HepG2 (cell line): ENCODE measurements around the gene ATAD3C. TPM values are rescaled to one million over a fixed set of nuclear protein-coding genes. Genes with fewer than 3 reads are reported as not detected.

Experiments
- AHR ChIP-seq: IDR thresholded peaks from 2 replicates; pipeline ENCODE4 v1.6.1; 2018; ENCODE audit warnings: missing genetic modification reagents, missing compliant biosample characterization
- ATF1 ChIP-seq: IDR thresholded peaks from 2 replicates; pipeline ENCODE4 v1.6.1; 2016; ENCODE audit warnings: mild to moderate bottlenecking, control low read depth
- ATF7 ChIP-seq, 2 experiments: fragments of 450-650 bp in 1 of 2; sonication (generic) in 1 of 2; formaldehyde crosslinking in 1 of 2; IDR thresholded peaks; 2 replicates each; pipeline versions ENCODE4 v1.4.0 to v1.6.1; 2016 to 2020; ENCODE audit warnings: antibody characterized with exemption in 1 of 2, mild to moderate bottlenecking in 1 of 2, missing genetic modification reagents in 1 of 2
- FLYWCH1 ChIP-seq: sonication (generic); formaldehyde crosslinking; IDR thresholded peaks from 2 replicates; pipeline ENCODE4 v1.8.1; 2023; ENCODE audit warnings: mild to moderate bottlenecking, missing genetic modification reagents
- GATAD2A ChIP-seq: IDR thresholded peaks from 2 replicates; pipeline ENCODE4 v1.6.1; 2016
- KDM5A ChIP-seq: fragments of 200-600 bp; sonication (generic); IDR thresholded peaks from 2 replicates; pipeline ENCODE4 v1.7.0; 2018; ENCODE audit warnings: antibody characterized with exemption, mild to moderate bottlenecking, low read length, borderline replicate concordance
- MATR3 ChIP-seq: sonication (generic); formaldehyde crosslinking; IDR thresholded peaks from 2 replicates; pipeline ENCODE4 v1.4.0; 2020; ENCODE audit warnings: missing genetic modification reagents
- MTA1 ChIP-seq: sonication (generic); formaldehyde crosslinking; IDR thresholded peaks from 2 replicates; pipeline ENCODE4 v1.4.0; 2020; ENCODE audit warnings: missing genetic modification reagents, mild to moderate bottlenecking, borderline replicate concordance
- NKX3-1 ChIP-seq: sonication (generic); formaldehyde crosslinking; IDR thresholded peaks from 2 replicates; pipeline ENCODE4 v1.5.0; 2020; ENCODE audit warnings: missing genetic modification reagents
- NRL ChIP-seq: sonication (generic); formaldehyde crosslinking; IDR thresholded peaks from 2 replicates; pipeline ENCODE4 v1.5.0; 2020; ENCODE audit warnings: missing genetic modification reagents, mild to moderate bottlenecking, moderate library complexity, borderline replicate concordance
- SMARCE1 ChIP-seq: fragments of 450-650 bp; IDR thresholded peaks from 2 replicates; pipeline ENCODE4 v1.6.1; 2017; ENCODE audit warnings: borderline replicate concordance
- TCF7L2 ChIP-seq: IDR thresholded peaks from 2 replicates; pipeline ENCODE4 v1.6.1; 2011; ENCODE audit warnings: mild to moderate bottlenecking, low read depth, low read length, moderate library complexity
- XBP1 ChIP-seq: sonication (generic); formaldehyde crosslinking; IDR thresholded peaks from 2 replicates; pipeline ENCODE4 v1.5.0; 2020; ENCODE audit warnings: missing genetic modification reagents
- ZBTB40 ChIP-seq, 2 experiments: fragments of 450-650 bp in 1 of 2; sonication (generic) in 1 of 2; formaldehyde crosslinking in 1 of 2; IDR thresholded peaks; 2 replicates each; pipeline versions ENCODE4 v1.6.1 to v1.8.0; 2016 to 2022; ENCODE audit warnings: antibody characterized with exemption in 1 of 2, mild to moderate bottlenecking in 1 of 2, missing genetic modification reagents in 1 of 2
- ZNF460 ChIP-seq: sonication (generic); formaldehyde crosslinking; IDR thresholded peaks from 2 replicates; pipeline ENCODE4 v1.5.1; 2020; ENCODE audit warnings: missing genetic modification reagents, mild to moderate bottlenecking, borderline replicate concordance
- ZNF589 ChIP-seq: sonication (generic); formaldehyde crosslinking; conservative IDR thresholded peaks from 2 replicates; pipeline ENCODE4 v1.8.0; 2022; ENCODE audit warnings: mild to moderate bottlenecking, moderate library complexity, missing genetic modification reagents
- polyA plus RNA-seq, 8 experiments: library from polyadenylated mRNA; depleted of rRNA in 3 of 8; stranded (reverse) in 7 of 8; unstranded in 1 of 8; fragments of >200 nt; fragmentation: Illumina TruSeq in 4 of 8; extraction: Trizol in 4 of 8; gene quantifications; 2 replicates each; pipeline versions ENCODE4 v1.2.1 to v1.2.3, GENCODE V29; 2011 to 2016; ENCODE audit warnings: low read depth in 4 of 8, missing spikeins in 1 of 8, mixed read lengths in 1 of 8; ENCODE audit not compliant: insufficient read depth in 1 of 8
- total RNA-seq, 5 experiments: library from RNA; depleted of rRNA; stranded (reverse); fragments of >200 nt; fragmentation: Illumina TruSeq; extraction: Trizol; gene quantifications; 2 replicates each; pipeline ENCODE4 v1.2.3, GENCODE V29; 2016; ENCODE audit warnings: low read depth in 1 of 5
- TF ChIP-seq, protein P1 (sequence below): IDR thresholded peaks from 2 replicates; pipeline ENCODE4 v1.6.1; 2012; ENCODE audit warnings: low read depth, low read length, improper control_type of control experiment

The ATAD3C gene
- total and polyA plus RNA-seq, 2 of the 13 experiments (the other 11 are each of a cell fraction or from before 2014, with no cell fraction given), result 2.4 to 3.2 TPM

GRCh38 chr1:1441002-1441888 lies 8.2 kb upstream of the ATAD3C start (continued):
- peak; percentile 59; the same call in 1 of the 2 replicates for TF ChIP-seq AHR (CRISPR knock-in tag)
- no peak for TF ChIP-seq MATR3
- no peak for TF ChIP-seq KDM5A
- TF ChIP-seq NRL (CRISPR knock-in tag), result no peak
- TF ChIP-seq ZBTB40 (IDR thresholded peaks at IDR 0.05), result no peak
- TF ChIP-seq ZBTB40 (CRISPR knock-in tag; IDR thresholded peaks at IDR 0.05), result no peak
- TF ChIP-seq TCF7L2, result no peak
- no peak for TF ChIP-seq SMARCE1
- peak; percentile 81 for TF ChIP-seq GATAD2A (CRISPR knock-in tag)
- no peak for TF ChIP-seq ZNF589
- TF ChIP-seq NKX3-1 (CRISPR knock-in tag), result no peak
- no peak for TF ChIP-seq ATF7 (IDR thresholded peaks at IDR 0.05)
- TF ChIP-seq ATF7 (CRISPR knock-in tag; IDR thresholded peaks at IDR 0.05), result 0 out of 2 replicates have a peak, but pooled peaks have one; percentile 30
- no peak for TF ChIP-seq ZNF460
- TF ChIP-seq, protein P1, sequence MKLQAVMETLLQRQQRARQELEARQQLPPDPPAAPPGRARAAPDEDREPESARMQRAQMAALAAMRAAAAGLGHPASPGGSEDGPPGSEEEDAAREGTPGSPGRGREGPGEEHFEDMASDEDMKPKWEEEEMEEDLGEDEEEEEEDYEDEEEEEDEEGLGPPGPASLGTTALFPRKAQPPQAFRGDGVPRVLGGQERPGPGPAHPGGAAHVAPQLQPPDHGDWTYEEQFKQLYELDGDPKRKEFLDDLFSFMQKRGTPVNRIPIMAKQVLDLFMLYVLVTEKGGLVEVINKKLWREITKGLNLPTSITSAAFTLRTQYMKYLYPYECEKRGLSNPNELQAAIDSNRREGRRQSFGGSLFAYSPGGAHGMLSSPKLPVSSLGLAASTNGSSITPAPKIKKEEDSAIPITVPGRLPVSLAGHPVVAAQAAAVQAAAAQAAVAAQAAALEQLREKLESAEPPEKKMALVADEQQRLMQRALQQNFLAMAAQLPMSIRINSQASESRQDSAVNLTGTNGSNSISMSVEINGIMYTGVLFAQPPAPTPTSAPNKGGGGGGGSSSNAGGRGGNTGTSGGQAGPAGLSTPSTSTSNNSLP, result no peak
- TF ChIP-seq ATF1, result no peak
- no peak for TF ChIP-seq FLYWCH1 (CRISPR knock-in tag)
- TF ChIP-seq XBP1 (CRISPR knock-in tag), result no peak
- peak; percentile 87; the same call in 1 of the 2 replicates for TF ChIP-seq MTA1 (CRISPR knock-in tag)
